ENCODE measurements around the gene TRO. TPM values are rescaled to one million over a fixed set of nuclear protein-coding genes. Genes with fewer than 3 reads are reported as not detected.

Gene TRO
- total RNA-seq, 1 experiment from 2014 or later: not detected

- no peaks in the 10 kb centered on the region for H3K9me3 ChIP-seq (ENCODE audit: insufficient read depth, low read depth)
- H2AFZ ChIP-seq: no peak overlapping the region
- DNase-seq: no peak
- no TSS peak for BruUV-seq (replicated peaks)
- H3K27me3 ChIP-seq (ENCODE audit: insufficient read depth, low read depth): no peaks in the 10 kb centered on the region
- H3K4me2 ChIP-seq: no peak overlapping the region
- intact Hi-C loops (cut with micrococcal nuclease; ENCODE audit: unreplicated experiment): no loop called here
- peaks cover 5% of the 10 kb centered on the region; the same call in 1 of the 2 replicates for H3K4me1 ChIP-seq (replicated peaks; ENCODE audit: insufficient read depth)
- H3K4me3 ChIP-seq: no peak overlapping the region
- no peaks in the 10 kb centered on the region for H3K79me2 ChIP-seq (ENCODE audit: low read depth)
- ChIA-PET POLR2A (ENCODE audit: unreplicated experiment) (no interaction called here), CTCF (no interaction called here)
- H3K27ac ChIP-seq: no peak overlapping the region
- H4K20me1 ChIP-seq (ENCODE audit: insufficient read depth): no peaks in the 10 kb centered on the region
- TF ChIP-seq CTCF (conservative IDR thresholded peaks at IDR 0.05): no peak
- TF ChIP-seq EZH2 (IDR thresholded peaks at IDR 0.05; ENCODE audit: low read depth): no peak
- H3K36me3 ChIP-seq (ENCODE audit: low read depth): no peaks in the 10 kb centered on the region
- H3F3A ChIP-seq (ENCODE audit: insufficient read depth, low read depth): no peaks in the 10 kb centered on the region
- no peaks in the 10 kb centered on the region for H3K9me2 ChIP-seq (ENCODE audit: insufficient read depth)
Observed at GRCh38 chrX:54979432-54979831, 58.8 kb downstream of the TRO start.

GRCh38 chrX:54980334-54980733, 59.7 kb downstream of the TRO start:
- H3K4me3 ChIP-seq: no peak overlapping the region
- no TSS peak for BruUV-seq (replicated peaks)
- H2AFZ ChIP-seq: no peak overlapping the region
- H3F3A ChIP-seq (ENCODE audit: insufficient read depth, low read depth): no peaks in the 10 kb centered on the region
- H3K27ac ChIP-seq: no peak overlapping the region
- H3K4me2 ChIP-seq: no peak overlapping the region
- H3K36me3 ChIP-seq (ENCODE audit: low read depth): no peaks in the 10 kb centered on the region
- CTCF ChIA-PET: no interaction called here
- H3K9me3 ChIP-seq (ENCODE audit: insufficient read depth, low read depth): no peaks in the 10 kb centered on the region
- H3K9me2 ChIP-seq (ENCODE audit: insufficient read depth): no peaks in the 10 kb centered on the region
- H3K4me1 ChIP-seq (replicated peaks; ENCODE audit: insufficient read depth): peaks cover 5% of the 10 kb centered on the region; the same call in 1 of the 2 replicates
- no peaks in the 10 kb centered on the region for H4K20me1 ChIP-seq (ENCODE audit: insufficient read depth)
- no peaks in the 10 kb centered on the region for H3K79me2 ChIP-seq (ENCODE audit: low read depth)
- H3K27me3 ChIP-seq (ENCODE audit: insufficient read depth, low read depth): no peaks in the 10 kb centered on the region
- DNase-seq: no peak
- intact Hi-C loops (cut with micrococcal nuclease; ENCODE audit: unreplicated experiment): no loop called here
- no peak for TF ChIP-seq EZH2 (IDR thresholded peaks at IDR 0.05; ENCODE audit: low read depth)
- no peak for TF ChIP-seq CTCF (conservative IDR thresholded peaks at IDR 0.05)
- POLR2A ChIA-PET (ENCODE audit: unreplicated experiment): no interaction called here

Other genes with a start within 250 kb of the TRO start
- not detected in 2 replicates for gene ITIH6, start 122.6 kb upstream of the TRO start, total RNA-seq (2021)
- gene MAGED2, start 113.1 kb upstream of the TRO start, total RNA-seq (2021): 108 and 137 TPM in 2 replicates
- gene PFKFB1, start 73.4 kb downstream of the TRO start, total RNA-seq (2021): 0.63 and 0.74 TPM in 2 replicates
- gene APEX2, start 79.5 kb downstream of the TRO start, total RNA-seq (2021): 48.0 and 57.7 TPM in 2 replicates
- not detected in 2 replicates for gene ALAS2, start 110.2 kb downstream of the TRO start, total RNA-seq (2021)
- not detected in 2 replicates for gene PAGE2B, start 154.2 kb downstream of the TRO start, total RNA-seq (2021)
- gene PAGE2, start 168.2 kb downstream of the TRO start, total RNA-seq (2021): not detected in 2 replicates

All from PC-9 (cell line).